Measurements from ENCODE around the gene ARHGEF6.
A peak's percentile ranks its signal among the peaks of the same experiment; 100 is the strongest.
"Not testable (repeated sequence)": the region's sequence is repeated elsewhere in the genome, so short reads cannot be mapped to it uniquely, and the experiment has no call there.

ARHGEF6 gene

GRCh38 chrX:136780763-136781162, at the start of gene ARHGEF6:
TSS of gene ARHGEF6 (minus strand) at chrX:136780932. CDS start at chrX:136780882, 50 bp downstream.
- no peak for DNase-seq
- intact Hi-C loops (cut with DNase I), result no loop called here

- no peak for DNase-seq
- intact Hi-C loops (cut with DNase I), result no loop called here
Observed at GRCh38 chrX:136829413-136829812, 48.7 kb upstream of the ARHGEF6 start.

- intact Hi-C loops (cut with DNase I), result no loop called here
- no peak for DNase-seq
Observed at GRCh38 chrX:136828830-136829229, 48.1 kb upstream of the ARHGEF6 start.

- intact Hi-C loops (cut with DNase I), result no loop called here
- DNase-seq, result no peak
Observed at GRCh38 chrX:136827026-136827425, 46.3 kb upstream of the ARHGEF6 start.

- intact Hi-C loops (cut with DNase I), result no loop called here
- DNase-seq, result no peak
Observed at GRCh38 chrX:136825771-136826170, 45.0 kb upstream of the ARHGEF6 start.

GRCh38 chrX:136823175-136823574, 42.4 kb upstream of the ARHGEF6 start:
- no peak for DNase-seq
- intact Hi-C loops (cut with DNase I), result no loop called here

GRCh38 chrX:136822337-136823095, 41.8 kb upstream of the ARHGEF6 start:
- DNase-seq, result no peak
- intact Hi-C loops (cut with DNase I), result no loop called here

- intact Hi-C loops (cut with DNase I); DNase-seq: not testable (repeated sequence)
Observed at GRCh38 chrX:136819756-136820155, 39.0 kb upstream of the ARHGEF6 start.

GRCh38 chrX:136819031-136819703, 38.4 kb upstream of the ARHGEF6 start:
- DNase-seq, result no peak

GRCh38 chrX:136816975-136817374, 36.2 kb upstream of the ARHGEF6 start:
- DNase-seq, result no peak
- intact Hi-C loops (cut with DNase I), result no loop called here

More at GRCh38 chrX:136819031-136819703, 38.4 kb upstream of the ARHGEF6 start:
- intact Hi-C loops (cut with DNase I), result no loop called here

GRCh38 chrX:136814847-136815750, 34.4 kb upstream of the ARHGEF6 start:
- no peak for DNase-seq
- intact Hi-C loops (cut with DNase I), result no loop called here

- no peak for DNase-seq
- intact Hi-C loops (cut with DNase I), result no loop called here
Observed at GRCh38 chrX:136812286-136812685, 31.6 kb upstream of the ARHGEF6 start.

- intact Hi-C loops (cut with DNase I), result no loop called here
- no peak for DNase-seq
Observed at GRCh38 chrX:136810493-136810892, 29.8 kb upstream of the ARHGEF6 start.

- intact Hi-C loops (cut with DNase I), result no loop called here
- peak in 10 of 42 donors; percentile 2 to 49 (median 16) for DNase-seq
Observed at GRCh38 chrX:136806891-136807410, 26.2 kb upstream of the ARHGEF6 start.

GRCh38 chrX:136802515-136802914, 21.8 kb upstream of the ARHGEF6 start:
- intact Hi-C loops (cut with DNase I), result no loop called here
- no peak for DNase-seq

- DNase-seq, result no peak
- intact Hi-C loops (cut with DNase I), result no loop called here
Observed at GRCh38 chrX:136797787-136798186, 17.1 kb upstream of the ARHGEF6 start.

- intact Hi-C loops (cut with DNase I); DNase-seq: not testable (repeated sequence)
Observed at GRCh38 chrX:136795132-136795531, 14.4 kb upstream of the ARHGEF6 start.

GRCh38 chrX:136794660-136795059, 13.9 kb upstream of the ARHGEF6 start:
- intact Hi-C loops (cut with DNase I); DNase-seq: not testable (repeated sequence)

GRCh38 chrX:136794080-136794479, 13.3 kb upstream of the ARHGEF6 start:
- no peak for DNase-seq

More at GRCh38 chrX:136794080-136794479, 13.3 kb upstream of the ARHGEF6 start:
- intact Hi-C loops (cut with DNase I), result no loop called here
